GM23248 (cell line): ENCODE data around the gene PRKAB1. TPM values are rescaled to one million over a fixed set of nuclear protein-coding genes. Genes with fewer than 3 reads are reported as not detected.

Experiments
- DNase-seq: peaks from one replicate; pipeline ENCODE4 v3.0.0-alpha.2; 2015
- H2AFZ ChIP-seq: fragments of 200-600 bp; sonication (generic); 2 replicates; pipeline ENCODE4 v1.6.1; 2016; ENCODE audit warnings: antibody characterized with exemption
- H3F3A ChIP-seq: fragments of 200-600 bp; sonication (generic); 2 replicates; pipeline ENCODE4 v1.6.1; 2016; ENCODE audit warnings: mild to moderate bottlenecking, antibody characterized with exemption, mixed run types; ENCODE audit not compliant: insufficient read depth
- H3K27ac ChIP-seq: fragments of 200-600 bp; sonication (generic); 2 replicates; pipeline ENCODE4 v1.5.1; 2016; ENCODE audit warnings: mild to moderate bottlenecking
- H3K27me3 ChIP-seq: fragments of 200-600 bp; sonication (generic); replicated peaks from 2 replicates; pipeline ENCODE4 v1.6.1; 2016; ENCODE audit warnings: mild to moderate bottlenecking; ENCODE audit not compliant: insufficient read depth
- H3K36me3 ChIP-seq: fragments of 200-600 bp; sonication (generic); 2 replicates; pipeline ENCODE4 v1.6.1; 2016; ENCODE audit warnings: low read depth, mild to moderate bottlenecking
- H3K4me1 ChIP-seq: fragments of 200-600 bp; sonication (generic); 2 replicates; pipeline ENCODE4 v1.6.1; 2016; ENCODE audit warnings: mild to moderate bottlenecking; ENCODE audit not compliant: insufficient read depth
- H3K4me2 ChIP-seq: fragments of 200-600 bp; sonication (generic); one replicate; pipeline ENCODE4 v1.6.1; 2016; ENCODE audit warnings: mild to moderate bottlenecking; ENCODE audit not compliant: unreplicated experiment
- H3K4me3 ChIP-seq: fragments of 200-600 bp; sonication (generic); 2 replicates; pipeline ENCODE4 v1.5.1; 2016; ENCODE audit warnings: mild to moderate bottlenecking
- H3K79me2 ChIP-seq: fragments of 200-600 bp; sonication (generic); 2 replicates; pipeline ENCODE4 v1.6.1; 2016; ENCODE audit warnings: mild to moderate bottlenecking; ENCODE audit not compliant: insufficient read depth
- H3K9ac ChIP-seq: fragments of 200-600 bp; sonication (generic); 2 replicates; pipeline ENCODE4 v1.6.1; 2016; ENCODE audit warnings: mild to moderate bottlenecking
- H3K9me2 ChIP-seq: fragments of 200-600 bp; sonication (generic); 2 replicates; pipeline ENCODE4 v1.6.1; 2016; ENCODE audit warnings: mixed run types, mild to moderate bottlenecking, moderate library complexity; ENCODE audit not compliant: insufficient read depth
- H3K9me3 ChIP-seq: fragments of 200-600 bp; sonication (generic); one replicate; pipeline ENCODE4 v1.6.1; 2017; ENCODE audit warnings: low read depth
- H4K20me1 ChIP-seq: fragments of 200-600 bp; sonication (generic); 2 replicates; pipeline ENCODE4 v1.6.0; 2016; ENCODE audit not compliant: insufficient read depth
- EZH2 ChIP-seq: fragments of 200-600 bp; sonication (generic); IDR thresholded peaks from 2 replicates; pipeline ENCODE4 v1.6.1; 2018; ENCODE audit warnings: antibody characterized with exemption, mild to moderate bottlenecking; ENCODE audit not compliant: insufficient read depth, poor library complexity, severe bottlenecking
- EZH2phosphoT487 ChIP-seq: fragments of 200-600 bp; sonication (generic); IDR thresholded peaks from 2 replicates; pipeline ENCODE4 v1.6.1; 2018; ENCODE audit warnings: antibody characterized with exemption, moderate library complexity, mild to moderate bottlenecking, low read depth; ENCODE audit not compliant: insufficient read depth
- WGBS, 2 experiments: methylation state at CpG; one replicate each; pipeline ENCODE4 v1.1.6; 2015 to 2017; ENCODE audit warnings: low lambda C conversion rate in 2 of 2, low coverage in 1 of 2; ENCODE audit errors: missing lambda C conversion rate in 2 of 2; 5-methylcytosine and 5-hydroxymethylcytosine counted together
- in situ Hi-C: fragments of 300-500 bp; cut with MboI; formaldehyde crosslinking; loops from 2 replicates; pipeline ENCODE4 v1.15.0; 2020
- polyA plus RNA-seq: library from polyadenylated mRNA; unstranded; fragments of >200 nt; fragmentation: Nextera tagmentation; extraction: Ambion mirVana; gene quantifications from 2 replicates; pipeline ENCODE4 v1.2.1, GENCODE V29; 2016
- total RNA-seq: library from RNA; depleted of rRNA; stranded (reverse); fragments of >200 nt; shearing (Covaris generic); gene quantifications from 2 replicates; pipeline ENCODE4 v1.2.3, GENCODE V29; 2014

PRKAB1 gene
- total and polyA plus RNA-seq, 2 experiments from 2014 or later: 19.2 to 24.7 TPM

- whole genome bisulfite sequencing, 2 experiments: 98% methylated on average over 11 of the region's 11 CpGs
- Histone ChIP-seq H3K27me3 (no peaks in the 10 kb centered on the region), H3K9me3 (no peaks in the 10 kb centered on the region), H3K9me2 (no peaks in the 10 kb centered on the region), H4K20me1 (no peaks in the 10 kb centered on the region), H3K79me2 (no peaks in the 10 kb centered on the region), H3K4me3 (no peak overlapping the region), H3K36me3 (no peaks in the 10 kb centered on the region), H3K27ac (no peak overlapping the region), H3K4me2 (no peak overlapping the region), H2AFZ (no peak overlapping the region), H3F3A (0 out of 2 replicates have a peak, but pooled peaks cover 6% of the 10 kb centered on the region), H3K9ac (no peak overlapping the region), H3K4me1 (peaks cover 6% of the 10 kb centered on the region)
- no peak for TF ChIP-seq EZH2
- TF ChIP-seq EZH2phosphoT487: no peak
- DNase-seq: no peak
- in situ Hi-C loops: no loop called here
These were observed 44.8 kb downstream of the PRKAB1 start for GRCh38 chr12:119712721-119713120.

DNA sequence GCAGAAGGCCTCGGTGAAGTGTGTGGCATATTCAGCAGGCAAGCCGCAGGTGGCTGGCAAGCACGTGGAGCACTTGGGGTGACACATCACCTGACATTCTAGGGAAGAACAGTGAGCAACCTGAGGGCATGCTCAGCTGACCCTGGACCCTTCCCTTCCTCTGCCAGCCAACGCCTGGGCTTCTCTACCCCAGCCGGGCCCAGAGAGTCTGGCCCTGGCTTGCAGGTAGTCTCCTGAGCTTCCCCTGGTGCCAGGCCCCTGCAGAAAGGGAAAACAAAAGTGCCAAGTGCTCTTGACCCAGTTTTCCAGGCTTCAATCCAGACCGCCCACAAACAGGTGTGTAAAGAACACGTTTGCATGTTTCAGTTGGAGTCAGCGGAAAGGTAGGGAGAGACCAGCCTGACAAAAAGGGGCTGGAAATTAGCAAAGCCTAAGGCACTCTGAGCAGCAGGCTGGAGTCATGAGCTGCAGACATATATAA, 45.7 kb downstream of the PRKAB1 start:
- Histone ChIP-seq H3K27ac (no peak overlapping the region), H3F3A (0 out of 2 replicates have a peak, but pooled peaks cover 6% of the 10 kb centered on the region), H3K36me3 (no peaks in the 10 kb centered on the region), H3K4me3 (no peak overlapping the region), H3K79me2 (no peaks in the 10 kb centered on the region), H2AFZ (no peak overlapping the region), H3K9ac (no peak overlapping the region), H3K27me3 (no peaks in the 10 kb centered on the region), H3K4me2 (no peak overlapping the region), H3K4me1 (peaks cover 6% of the 10 kb centered on the region), H4K20me1 (no peaks in the 10 kb centered on the region), H3K9me3 (no peaks in the 10 kb centered on the region), H3K9me2 (no peaks in the 10 kb centered on the region)
- in situ Hi-C loops: no loop called here
- TF ChIP-seq EZH2: no peak
- no peak for TF ChIP-seq EZH2phosphoT487
- no peak for DNase-seq
- 97 to 100% methylated on average over 7 to 8 of the region's 8 CpGs for WGBS, 2 experiments

- Histone ChIP-seq H2AFZ (no peak overlapping the region), H3K4me3 (no peak overlapping the region), H3K4me2 (no peak overlapping the region), H3K9me3 (no peaks in the 10 kb centered on the region), H3K27me3 (no peaks in the 10 kb centered on the region), H3K27ac (no peak overlapping the region), H3F3A (0 out of 2 replicates have a peak, but pooled peaks cover 6% of the 10 kb centered on the region), H3K36me3 (no peaks in the 10 kb centered on the region), H4K20me1 (no peaks in the 10 kb centered on the region), H3K4me1 (peaks cover 6% of the 10 kb centered on the region), H3K9me2 (no peaks in the 10 kb centered on the region), H3K79me2 (no peaks in the 10 kb centered on the region), H3K9ac (no peak overlapping the region)
- WGBS, 2 experiments: 94 to 100% methylated on average over 4 of the region's 4 CpGs
- no peak for DNase-seq
- no peak for TF ChIP-seq EZH2
- TF ChIP-seq EZH2phosphoT487: no peak
- in situ Hi-C loops: no loop called here
These were observed 46.8 kb downstream of the PRKAB1 start for GRCh38 chr12:119714614-119715267.

- no peak overlapping the region for H3K9ac ChIP-seq
- peaks cover 6% of the 10 kb centered on the region for H3K4me1 ChIP-seq
- no peaks in the 10 kb centered on the region for H4K20me1 ChIP-seq
- no peaks in the 10 kb centered on the region for H3K79me2 ChIP-seq
- H2AFZ ChIP-seq: no peak overlapping the region
- TF ChIP-seq EZH2: no peak
- no peak for TF ChIP-seq EZH2phosphoT487
- H3K36me3 ChIP-seq: no peaks in the 10 kb centered on the region
- in situ Hi-C loops: no loop called here
- H3K9me2 ChIP-seq: no peaks in the 10 kb centered on the region
- H3K4me2 ChIP-seq: no peak overlapping the region
- DNase-seq: no peak
- H3K9me3 ChIP-seq: no peaks in the 10 kb centered on the region
- 97 to 99% methylated on average over 3 of the region's 3 CpGs for WGBS, 2 experiments
- no peaks in the 10 kb centered on the region for H3K27me3 ChIP-seq
- no peak overlapping the region for H3K27ac ChIP-seq
- no peak overlapping the region for H3K4me3 ChIP-seq
- H3F3A ChIP-seq: peaks cover 6% of the 10 kb centered on the region; the same call in 1 of the 2 replicates
These were observed 47.3 kb downstream of the PRKAB1 start for GRCh38 chr12:119715268-119715620.

DNA sequence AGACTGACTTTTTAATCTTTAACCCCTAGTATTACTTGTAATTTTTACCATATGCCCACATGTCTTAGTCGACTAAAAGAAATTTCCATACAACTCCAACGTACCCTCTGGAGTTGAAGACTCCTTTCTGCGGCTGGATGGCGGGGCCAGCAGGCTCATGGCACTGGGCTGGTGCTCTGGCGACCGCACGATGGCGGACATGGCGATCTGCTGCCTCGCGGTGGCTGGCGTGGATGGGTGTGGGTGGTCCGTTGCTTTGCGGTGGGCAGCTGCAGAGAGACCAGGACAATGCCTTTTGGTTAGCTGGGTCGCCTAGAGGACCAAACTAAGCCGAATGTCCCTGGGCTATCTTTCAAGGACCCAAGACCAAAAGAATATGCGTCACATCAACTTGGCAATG, 50.2 kb downstream of the PRKAB1 start:
- Histone ChIP-seq H3K36me3 (no peaks in the 10 kb centered on the region), H2AFZ (no peak overlapping the region), H3K4me1 (peaks cover 6% of the 10 kb centered on the region), H3K9me3 (no peaks in the 10 kb centered on the region), H3K9me2 (no peaks in the 10 kb centered on the region), H3K4me2 (no peak overlapping the region), H3K9ac (no peak overlapping the region), H3K4me3 (no peak overlapping the region), H3K27ac (no peak overlapping the region), H3K27me3 (no peaks in the 10 kb centered on the region), H3F3A (peaks cover 6% of the 10 kb centered on the region; the same call in 1 of the 2 replicates), H3K79me2 (no peaks in the 10 kb centered on the region), H4K20me1 (no peaks in the 10 kb centered on the region)
- no peak for TF ChIP-seq EZH2
- no peak for TF ChIP-seq EZH2phosphoT487
- no peak for DNase-seq
- in situ Hi-C loops: no loop called here
- 92 to 95% methylated on average over 17 of the region's 17 CpGs for WGBS, 2 experiments
